H1 (cell line): ENCODE measurements around the gene ZNF716. TPM values are rescaled to one million over a fixed set of nuclear protein-coding genes. Genes with fewer than 3 reads are reported as not detected.

Experiments
- BACH1 ChIP-seq: IDR thresholded peaks from 2 replicates; pipeline ENCODE4 v1.6.1; 2012; ENCODE audit warnings: low read length, improper control_type of control experiment
- CHD1 ChIP-seq: IDR thresholded peaks from 2 replicates; pipeline ENCODE4 v1.6.1; 2012; ENCODE audit warnings: low read depth, low read length, improper control_type of control experiment
- CTCF ChIP-seq, 3 experiments: IDR thresholded peaks; 1 replicate in 2 of 3; 2 replicates in 1 of 3; pipeline versions ENCODE4 v1.5.1 to v1.6.1; 2011; ENCODE audit warnings: low read length in 3 of 3, mild to moderate bottlenecking in 3 of 3, inconsistent platforms in 2 of 3, low read depth in 1 of 3, moderate library complexity in 1 of 3; ENCODE audit not compliant: insufficient read depth in 1 of 3; ENCODE audit errors: control extremely low read depth in 1 of 3
- polyA plus RNA-seq, 7 experiments: library from polyadenylated mRNA; depleted of rRNA in 3 of 7; stranded (reverse) in 5 of 7; unstranded in 2 of 7; fragments of >200 nt in 5 of 7; fragments of 200-250 nt in 2 of 7; gene quantifications; 1 replicate in 5 of 7; 2 replicates in 1 of 7; 4 replicates in 1 of 7; pipeline versions ENCODE4 v1.2.1 to v1.2.3, GENCODE V29; 2011 to 2013; ENCODE audit warnings: missing spikeins in 2 of 7, mixed read lengths in 2 of 7
- total RNA-seq: library from RNA; stranded (reverse); fragmentation: NEBNext Ultra II Directional; extraction: Animal tissue kit (Norgen Biotek cat#: 25700); gene quantifications from 2 replicates; pipeline ENCODE4 v1.2.1, GENCODE V29; 2021

Gene ZNF716
- total and polyA plus RNA-seq, 2 of the 8 experiments (the other 6 are each of a cell fraction or from before 2014, with no cell fraction given), result not detected

GRCh38 chr7:57424515-57425238 lies 25.3 kb upstream of the ZNF716 start (continued):
- TF ChIP-seq CTCF (IDR thresholded peaks at IDR 0.05; ENCODE audit: control extremely low read depth in 1 of 3, insufficient read depth in 1 of 3, low read depth in 1 of 3, low read length in 3 of 3), result no peak
- no peak for TF ChIP-seq BACH1
- TF ChIP-seq CHD1, result no peak
- TF ChIP-seq, all 59 proteins: peak for 0
